ENCODE results near the gene CPA4.

GRCh38 chr7:130305433-130306042 lies 12.6 kb downstream of the CPA4 start:
- TF ChIP-seq CTCF (IDR thresholded peaks at IDR 0.05) (no peak), POLR2A (IDR thresholded peaks at IDR 0.05) (no peak)
